Choroid plexus epithelial cell (primary cell): Measurements from ENCODE around the gene PNMA3.
"Not testable (repeated sequence)": the region's sequence is repeated elsewhere in the genome, so short reads cannot be mapped to it uniquely, and the experiment has no call there.

Experiments
- DNase-seq: peaks from one replicate; pipeline ENCODE4 v3.0.0-alpha.2; 2010; ENCODE audit warnings: low read depth
- H3K4me3 ChIP-seq: 2 replicates; pipeline ENCODE4 v1.5.1; 2011; ENCODE audit warnings: low read depth, mild to moderate bottlenecking, control low read depth, low read length, moderate library complexity
- TF ChIP-seq, protein P1 (sequence below): conservative IDR thresholded peaks from 2 replicates; pipeline ENCODE4 v1.5.1; 2011; ENCODE audit warnings: low read depth, mild to moderate bottlenecking, control low read depth, inconsistent platforms, low read length, moderate library complexity

The PNMA3 gene

DNA sequence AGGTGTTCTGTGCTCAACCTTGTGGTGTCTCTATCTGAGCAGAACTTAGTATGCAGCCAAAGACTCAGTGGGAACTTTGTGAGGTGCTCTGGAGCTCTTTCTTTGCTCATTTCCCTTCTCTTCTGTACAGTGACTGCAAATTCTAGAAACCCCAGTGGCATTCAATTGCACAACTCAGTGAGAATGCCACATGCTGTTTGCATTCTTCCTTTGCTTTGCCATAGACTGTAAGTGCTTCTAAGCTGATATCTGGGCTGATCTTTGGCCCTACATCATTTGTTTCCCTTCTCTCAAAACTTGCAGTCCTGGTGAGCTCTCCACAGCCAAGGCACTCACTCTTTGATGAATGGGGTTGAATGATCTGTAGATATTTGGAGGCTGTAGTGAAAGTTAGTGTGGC, 7.0 kb downstream of the PNMA3 start:
- DNase-seq = peak; percentile 63
- H3K4me3 ChIP-seq = no peak overlapping the region
- TF ChIP-seq, protein P1, sequence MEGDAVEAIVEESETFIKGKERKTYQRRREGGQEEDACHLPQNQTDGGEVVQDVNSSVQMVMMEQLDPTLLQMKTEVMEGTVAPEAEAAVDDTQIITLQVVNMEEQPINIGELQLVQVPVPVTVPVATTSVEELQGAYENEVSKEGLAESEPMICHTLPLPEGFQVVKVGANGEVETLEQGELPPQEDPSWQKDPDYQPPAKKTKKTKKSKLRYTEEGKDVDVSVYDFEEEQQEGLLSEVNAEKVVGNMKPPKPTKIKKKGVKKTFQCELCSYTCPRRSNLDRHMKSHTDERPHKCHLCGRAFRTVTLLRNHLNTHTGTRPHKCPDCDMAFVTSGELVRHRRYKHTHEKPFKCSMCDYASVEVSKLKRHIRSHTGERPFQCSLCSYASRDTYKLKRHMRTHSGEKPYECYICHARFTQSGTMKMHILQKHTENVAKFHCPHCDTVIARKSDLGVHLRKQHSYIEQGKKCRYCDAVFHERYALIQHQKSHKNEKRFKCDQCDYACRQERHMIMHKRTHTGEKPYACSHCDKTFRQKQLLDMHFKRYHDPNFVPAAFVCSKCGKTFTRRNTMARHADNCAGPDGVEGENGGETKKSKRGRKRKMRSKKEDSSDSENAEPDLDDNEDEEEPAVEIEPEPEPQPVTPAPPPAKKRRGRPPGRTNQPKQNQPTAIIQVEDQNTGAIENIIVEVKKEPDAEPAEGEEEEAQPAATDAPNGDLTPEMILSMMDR = no peak

DNA sequence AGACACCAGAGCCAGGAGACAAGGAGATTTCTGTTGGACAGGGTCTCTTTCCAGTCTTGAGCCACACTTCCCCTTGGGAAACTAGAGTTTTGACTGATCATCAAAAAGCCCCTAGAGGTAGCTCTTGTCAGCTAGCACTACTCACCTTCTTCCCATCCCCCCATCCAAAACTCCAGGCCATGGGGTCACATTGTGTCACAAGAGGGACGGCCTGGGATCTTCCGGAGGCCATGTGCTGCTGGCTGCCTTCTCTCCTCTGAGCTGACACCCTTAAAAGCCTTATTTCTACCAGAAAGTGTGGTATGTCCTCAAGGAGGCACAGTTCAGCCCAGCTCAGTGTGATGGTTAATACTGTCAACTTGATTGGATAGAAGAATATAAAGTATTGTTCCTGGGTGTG, 7.8 kb downstream of the PNMA3 start:
- no peak for DNase-seq
- H3K4me3 ChIP-seq = no peak overlapping the region
- TF ChIP-seq, protein P1 = no peak

GRCh38 chrX:153065389-153065788, 9.1 kb downstream of the PNMA3 start:
- TF ChIP-seq, protein P1 = no peak
- no peak overlapping the region for H3K4me3 ChIP-seq
- DNase-seq = no peak

GRCh38 chrX:153066402-153066801, 10.1 kb downstream of the PNMA3 start:
- H3K4me3 ChIP-seq, DNase-seq: not testable (repeated sequence)

- H3K4me3 ChIP-seq, DNase-seq: not testable (repeated sequence)
Measured at GRCh38 chrX:153071909-153072583, 15.8 kb downstream of the PNMA3 start, which contains the start of gene PNMA6A. Gene PNMA6A, plus strand, starts transcription at chrX:153072454. Its CDS starts 609 bp downstream, at chrX:153073063.

DNA sequence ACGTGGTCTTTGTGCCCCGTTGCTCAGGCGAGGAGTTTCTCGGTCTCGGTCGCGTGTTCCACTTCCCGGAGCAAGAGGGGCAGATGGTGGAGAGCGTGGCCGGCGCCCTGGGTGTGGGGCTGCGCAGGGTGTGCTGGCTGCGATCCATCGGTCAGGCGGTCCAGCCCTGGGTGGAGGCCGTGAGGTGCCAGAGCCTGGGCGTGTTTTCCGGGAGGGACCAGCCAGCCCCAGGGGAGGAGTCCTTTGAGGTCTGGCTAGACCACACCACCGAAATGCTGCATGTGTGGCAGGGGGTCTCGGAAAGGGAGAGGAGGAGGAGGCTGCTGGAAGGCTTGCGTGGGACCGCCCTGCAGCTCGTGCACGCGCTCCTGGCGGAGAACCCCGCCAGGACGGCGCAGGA, 17.1 kb downstream of the PNMA3 start:
- not testable (repeated sequence) for DNase-seq, H3K4me3 ChIP-seq

DNA sequence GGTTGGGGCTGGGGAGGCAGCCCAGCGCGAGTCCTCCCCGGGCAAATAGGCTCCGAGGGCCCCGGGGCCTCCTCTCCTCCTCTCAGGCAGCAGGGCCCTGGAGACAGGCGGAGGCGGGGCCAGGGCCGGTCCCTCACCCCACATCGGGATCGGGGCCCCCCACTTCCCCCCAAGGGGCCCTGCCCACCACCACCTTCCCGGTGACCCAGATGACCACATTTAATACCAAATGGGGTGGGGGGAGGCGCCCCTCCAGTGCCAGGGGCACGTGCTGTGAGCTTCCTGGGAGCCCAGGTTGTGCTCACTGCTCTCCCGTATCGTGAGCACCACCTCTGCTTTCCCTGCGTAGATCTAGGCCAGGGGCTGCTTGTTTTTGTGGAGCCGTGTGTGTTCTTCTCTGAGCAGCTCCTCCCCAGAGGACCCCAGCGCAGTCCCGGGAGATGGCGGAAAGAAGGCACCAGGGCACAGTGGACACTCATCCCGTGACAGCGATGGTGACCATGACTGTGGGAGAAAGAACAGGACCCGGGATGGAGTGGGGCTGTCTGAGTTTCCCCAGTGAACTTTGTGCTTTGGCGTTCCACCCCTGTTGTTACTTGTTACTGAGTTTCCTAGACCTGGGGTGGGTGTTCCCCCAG, 18.1 kb downstream of the PNMA3 start:
- no peak for DNase-seq
- TF ChIP-seq, protein P1 = no peak
- H3K4me3 ChIP-seq = no peak overlapping the region

DNA sequence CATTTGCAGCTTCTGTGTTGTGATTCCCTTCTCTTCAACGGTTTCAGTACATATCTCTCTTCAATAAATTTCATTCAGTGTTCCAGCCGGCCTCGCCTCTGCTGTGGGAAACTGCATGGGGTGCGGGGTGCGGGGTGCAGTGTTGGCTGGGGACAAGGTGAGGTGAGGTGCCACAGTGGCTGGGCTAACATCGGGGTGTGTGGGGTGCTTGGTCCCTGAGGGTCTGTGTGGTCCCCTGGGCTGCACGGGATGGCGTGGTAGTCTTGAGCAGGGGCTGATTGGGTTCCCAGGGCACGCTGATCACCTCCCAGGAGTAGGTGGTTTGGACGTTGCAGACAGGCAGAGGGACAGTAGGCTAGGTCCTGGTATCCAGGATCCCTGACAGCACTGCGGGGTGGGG, 18.7 kb downstream of the PNMA3 start:
- H3K4me3 ChIP-seq = no peak overlapping the region
- no peak for DNase-seq
- TF ChIP-seq, protein P1 = no peak

DNA sequence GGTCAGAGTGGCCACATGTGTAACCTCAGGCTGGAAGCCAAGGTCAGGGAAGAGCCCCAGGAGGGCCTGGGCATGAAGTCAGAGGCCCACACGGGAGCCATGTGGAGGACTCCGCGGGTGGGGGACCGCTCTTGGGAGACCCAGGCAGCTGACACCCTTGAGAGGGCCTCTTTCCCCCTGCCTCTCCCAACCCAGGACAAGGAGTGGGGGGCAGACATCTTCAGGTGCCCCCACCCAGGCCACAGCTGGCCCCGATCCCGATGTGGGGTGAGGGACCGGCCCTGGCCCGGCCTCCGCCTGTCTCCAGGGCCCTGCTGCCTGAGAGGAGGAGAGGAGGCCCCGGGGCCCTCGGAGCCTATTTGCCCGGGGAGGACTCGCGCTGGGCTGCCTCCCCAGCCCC, 19.1 kb downstream of the PNMA3 start:
- TF ChIP-seq, protein P1 = no peak
- DNase-seq = no peak
- H3K4me3 ChIP-seq = no peak overlapping the region

DNA sequence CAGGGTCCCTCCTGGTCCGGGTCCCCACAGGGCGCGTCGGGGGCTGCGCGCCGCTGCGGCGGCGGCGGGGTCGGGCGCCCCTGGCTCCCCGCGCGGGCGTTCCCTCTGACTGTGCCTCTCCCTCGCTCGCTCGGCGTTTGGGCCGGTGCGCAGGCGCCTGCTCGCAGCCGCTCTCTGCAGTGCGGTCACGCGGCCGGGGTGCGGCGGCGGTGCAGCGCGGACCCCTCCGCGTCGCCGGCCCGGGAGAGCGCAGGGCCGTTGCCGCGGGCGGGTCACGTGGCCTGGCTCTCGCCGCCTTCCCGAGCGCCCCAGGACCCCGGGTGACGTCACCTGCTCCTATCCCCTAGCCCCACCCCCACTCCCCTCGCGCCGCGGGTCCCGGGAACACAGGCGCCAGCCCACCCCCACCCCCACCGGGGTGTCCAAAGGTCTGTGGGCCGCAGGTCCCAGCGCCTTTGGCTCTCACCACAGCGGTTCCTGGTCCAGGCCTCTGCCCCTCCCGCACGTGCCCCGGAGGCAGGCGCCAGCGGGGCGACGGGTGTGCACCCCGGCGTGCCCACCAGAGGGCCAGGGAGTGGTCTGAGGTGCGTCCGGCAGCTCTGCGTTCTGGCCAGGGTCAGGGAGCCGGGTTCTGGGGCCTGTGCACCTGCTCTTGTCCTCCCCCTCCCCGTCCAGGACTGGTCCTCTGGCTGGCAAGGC, 21.3 kb downstream of the PNMA3 start:
- not testable (repeated sequence) for DNase-seq, H3K4me3 ChIP-seq

GRCh38 chrX:153083238-153083923, 27.1 kb downstream of the PNMA3 start:
- H3K4me3 ChIP-seq, DNase-seq: not testable (repeated sequence)
